Activated CD8-positive, alpha-beta memory T cell treated with anti-CD3 and anti-CD28 coated beads, Interleukin-2, amount 50 U/mL, for 48 hours (primary cell): ENCODE data around the gene SLC9C1.

Experiments
- DNase-seq: peaks from one replicate; pipeline ENCODE4 v3.0.0-alpha.2; 2020

The SLC9C1 gene

GRCh38 chr3:112306825-112307224 lies 12.8 kb upstream of the SLC9C1 start:
- no peak for DNase-seq

- no peak for DNase-seq
Measured at GRCh38 chr3:112304611-112305010, 10.6 kb upstream of the SLC9C1 start.

GRCh38 chr3:112303764-112304325 lies 9.8 kb upstream of the SLC9C1 start:
- DNase-seq: no peak

GRCh38 chr3:112302881-112303763 lies 9.1 kb upstream of the SLC9C1 start:
- DNase-seq: no peak

- no peak for DNase-seq
Measured at GRCh38 chr3:112302150-112302830, 8.3 kb upstream of the SLC9C1 start.

- no peak for DNase-seq
Measured at GRCh38 chr3:112298781-112299180, 4.8 kb upstream of the SLC9C1 start.

- no peak for DNase-seq
Measured at GRCh38 chr3:112297714-112298113, 3.7 kb upstream of the SLC9C1 start.

GRCh38 chr3:112289011-112289410 lies 5.0 kb downstream of the SLC9C1 start:
- DNase-seq: no peak

GRCh38 chr3:112280266-112280665 lies 13.8 kb downstream of the SLC9C1 start:
- no peak for DNase-seq

- DNase-seq: no peak
Measured at GRCh38 chr3:112273536-112273935, 20.5 kb downstream of the SLC9C1 start.

- DNase-seq: no peak
Measured at GRCh38 chr3:112261742-112262141, 32.3 kb downstream of the SLC9C1 start.

- DNase-seq: no peak
Measured at GRCh38 chr3:112260563-112260962, 33.5 kb downstream of the SLC9C1 start.

GRCh38 chr3:112253301-112253971 lies 40.6 kb downstream of the SLC9C1 start:
- DNase-seq: no peak

GRCh38 chr3:112247900-112248299 lies 46.1 kb downstream of the SLC9C1 start:
- DNase-seq: no peak

- no peak for DNase-seq
Measured at GRCh38 chr3:112247350-112247749, 46.7 kb downstream of the SLC9C1 start.

GRCh38 chr3:112233083-112233482 lies 60.9 kb downstream of the SLC9C1 start:
- no peak for DNase-seq

GRCh38 chr3:112231727-112232126 lies 62.3 kb downstream of the SLC9C1 start:
- DNase-seq: no peak

GRCh38 chr3:112230033-112230432 lies 64.0 kb downstream of the SLC9C1 start:
- no peak for DNase-seq

- no peak for DNase-seq
Measured at GRCh38 chr3:112228786-112229185, 65.2 kb downstream of the SLC9C1 start.

- no peak for DNase-seq
Measured at GRCh38 chr3:112200317-112200666, 93.7 kb downstream of the SLC9C1 start.

GRCh38 chr3:112199622-112200316 lies 94.2 kb downstream of the SLC9C1 start:
- no peak for DNase-seq

GRCh38 chr3:112197131-112197530 lies 96.9 kb downstream of the SLC9C1 start:
- no peak for DNase-seq

- DNase-seq: no peak
Measured at GRCh38 chr3:112187300-112187699, 106.7 kb downstream of the SLC9C1 start.
